ENCODE data around the gene NKPD1. TPM values are rescaled to one million over a fixed set of nuclear protein-coding genes. Genes with fewer than 3 reads are reported as not detected.
A peak's percentile ranks its signal among the peaks of the same experiment; 100 is the strongest.

Gene NKPD1
- total and polyA plus RNA-seq, 10 of the 15 experiments (the other 5 are each of a cell fraction or from before 2014, with no cell fraction given) = 0.05 to 0.18 (median 0.06) TPM; not detected in 7

GRCh38 chr19:45136507-45137178 is 24.1 kb downstream of the NKPD1 start (continued):
- TF ChIP-seq HCFC1 (IDR thresholded peaks at IDR 0.05; ENCODE audit: low read length) (no peak), ZNF274 (IDR thresholded peaks at IDR 0.05; ENCODE audit: insufficient read depth, insufficient read length) (no peak), NBN (IDR thresholded peaks at IDR 0.05) (no peak), MYC (IDR thresholded peaks at IDR 0.05; ENCODE audit: insufficient read depth, insufficient read length, insufficient replicate concordance, low read length, severe bottlenecking) (no peak), IRF3 (IDR thresholded peaks at IDR 0.05) (no peak)

- H3K4me3 ChIP-seq = no peak overlapping the region
- peaks cover 51% of the 10 kb centered on the region for H3K4me1 ChIP-seq (ENCODE audit: control insufficient read depth, insufficient read depth, low read length)
- CTCF ChIA-PET = interaction anchor here (2.0 to 5.6 kb wide), 5 partner anchors 10 to 60 kb away, joined by 6 to 39 read pairs (median 8); partner anchors contain the start of genes GEMIN7 and PPP1R37
- SMC1A ChIA-PET (ENCODE audit: uncharacterized antibody, unreplicated experiment) = interaction anchor here (0.9 to 4.0 kb wide), 7 partner anchors 9 to 93 kb away, joined by 3 to 39 read pairs (median 4); partner anchors contain the start of genes BLOC1S3 and TRAPPC6A
- FAIRE-seq (no peak), DNase-seq (ENCODE audit: low read depth, low spot score) (no peak), ATAC-seq (no peak)
- POLR2A ChIA-PET = interaction anchor here (0.9 to 4.5 kb wide), 5 partner anchors 9 to 134 kb away, joined by 3 to 33 read pairs (median 4); partner anchors contain the start of genes BLOC1S3, PPP1R37, RELB and TRAPPC6A
- H3K27me3 ChIP-seq (replicated peaks in 1 of 2; ENCODE audit: control insufficient read depth in 2 of 2, insufficient read depth in 2 of 2, low read length in 1 of 2) = no peaks in the 10 kb centered on the region
- 96% methylated on average over 21 of the region's 21 CpGs for WGBS (ENCODE audit: insufficient coverage, insufficient replicate concordance, low lambda C conversion rate, missing lambda C conversion rate)
- no peaks in the 10 kb centered on the region for H3K9me3 ChIP-seq (replicated peaks; ENCODE audit: control insufficient read depth, insufficient read depth, low read length)
- peaks cover 3% of the 10 kb centered on the region in 2 experiments; a peak in 3 of 4 replicates for H3K36me3 ChIP-seq (ENCODE audit: control insufficient read depth in 2 of 2, insufficient read depth in 2 of 2, low read length in 1 of 2)
- H3K79me2 ChIP-seq (ENCODE audit: control insufficient read depth, insufficient read depth, low read length) = peaks cover 31% of the 10 kb centered on the region
- H4K20me1 ChIP-seq (ENCODE audit: control insufficient read depth, insufficient read depth) = no peaks in the 10 kb centered on the region
- intact Hi-C loops (cut with micrococcal nuclease; ENCODE audit: unreplicated experiment) (loop anchor here (5.0 kb wide), 2 partner anchors 58 to 202 kb away; partner anchors contain the start of genes GEMIN7 and ZNF296), in situ Hi-C loops (cut with MboI) (no loop called here)
- RAD21 ChIA-PET (ENCODE audit: unreplicated experiment) = interaction anchor here (1.0 to 2.6 kb wide), 6 partner anchors 19 to 88 kb away, joined by 3 to 15 read pairs (median 4); no protein-coding TSS in a partner anchor
- no peak overlapping the region for H3K9ac ChIP-seq (ENCODE audit: control insufficient read depth, insufficient read depth, low read length)
- H3K4me2 ChIP-seq (ENCODE audit: control insufficient read depth, insufficient read depth) = peak overlapping the region; percentile 54; the same call in 1 of the 2 replicates
- BruUV-seq (replicated peaks) = no TSS peak
- H3K27ac ChIP-seq (ENCODE audit: control insufficient read depth, insufficient read depth) = peak overlapping the region; percentile 97
- no peak overlapping the region for H2AFZ ChIP-seq (ENCODE audit: control insufficient read depth, low read depth, low read length)
- TF ChIP-seq SMAD1 (IDR thresholded peaks at IDR 0.05; ENCODE audit: low read depth, partially characterized antibody) (no peak), BCLAF1 (IDR thresholded peaks at IDR 0.05) (no peak), CUX1 (IDR thresholded peaks at IDR 0.05; ENCODE audit: insufficient replicate concordance, low read depth, low read length) (no peak), ZNF622 (IDR thresholded peaks at IDR 0.05) (no peak), JUND (IDR thresholded peaks at IDR 0.05; ENCODE audit: low read depth, low read length) (no peak), TAF1 (IDR thresholded peaks at IDR 0.05; ENCODE audit: borderline replicate concordance, low read depth, low read length) (no peak)
Observed at GRCh38 chr19:45135176-45135885, 25.5 kb downstream of the NKPD1 start.
